K562 (cell line): ENCODE data around the gene SUCNR1. TPM values are rescaled to one million over a fixed set of nuclear protein-coding genes. Genes with fewer than 3 reads are reported as not detected.

Experiments
- ATAC-seq: fragments of 200-7000 bp; cut with Tn5 transposase; 3 replicates; pipeline ENCODE4 v1.9.1; 2020; ENCODE audit warnings: moderate library complexity
- BruUV-seq: library from RNA; stranded (reverse); fragments of 400-500 nt; replicated peaks from 2 replicates; lab custom pipeline; 2021; lab: Mats Ljungman, UMichigan
- CTCF ChIA-PET: fragments of 300-600 bp; formaldehyde crosslinking; extraction: SDS; loops from one replicate; lab custom pipeline; 2021; ENCODE audit warnings: low intra/inter-chr PET ratio; lab: Yijun Ruan, JAX
- POLR2A ChIA-PET: fragments of 300-600, 350-650 bp; sonication (Branson Sonifier 250); formaldehyde crosslinking; extraction: SDS; loops from one replicate; lab custom pipeline; 2021; ENCODE audit warnings: antibody characterized with exemption, inconsistent platforms; lab: Yijun Ruan, JAX
- DNase-seq, 4 experiments: peaks; one replicate each; pipeline versions ENCODE4 v3.0.0 to v3.0.0-alpha.2; 2011 to 2018; ENCODE audit warnings: low spot score in 3 of 4, mixed read lengths in 3 of 4; ENCODE audit errors: extremely low read depth in 1 of 4
- FAIRE-seq: peaks from 2 replicates; lab custom pipeline; 2011; peaks lifted over from hg19 to GRCh38; lab: Jason Lieb, UNC
- H2AFZ ChIP-seq: 2 replicates; pipeline ENCODE4 v1.6.0; 2011; ENCODE audit warnings: low read depth, low read length, control low read depth, inconsistent platforms
- H3K27ac ChIP-seq: fragments of 200-600 bp; 3 replicates; pipeline ENCODE4 v1.8.0; 2011; ENCODE audit warnings: low read depth, mild to moderate bottlenecking, control low read depth, inconsistent platforms, low read length, moderate library complexity, mixed read lengths; ENCODE audit errors: extremely low read depth
- H3K27me3 ChIP-seq, 2 experiments: fragments of 300-600 bp in 1 of 2; 2 replicates in 1 of 2; 3 replicates in 1 of 2; pipeline versions ENCODE4 v1.6.0 to v1.8.0; 2011; ENCODE audit warnings: inconsistent platforms in 2 of 2, low read length in 2 of 2, mild to moderate bottlenecking in 1 of 2, mixed read lengths in 1 of 2, moderate library complexity in 1 of 2; ENCODE audit not compliant: control insufficient read depth in 2 of 2, insufficient read depth in 2 of 2
- H3K36me3 ChIP-seq: fragments of 300-600 bp; 3 replicates; pipeline ENCODE4 v1.8.0; 2011; ENCODE audit warnings: mild to moderate bottlenecking, low read length, inconsistent platforms; ENCODE audit not compliant: control insufficient read depth, insufficient read depth
- H3K4me1 ChIP-seq, 2 experiments: fragments of 200-600 bp in 1 of 2; replicated peaks in 1 of 2; 2 replicates in 1 of 2; 3 replicates in 1 of 2; pipeline versions ENCODE4 v1.5.1 to v1.8.0; 2011; ENCODE audit warnings: inconsistent platforms in 2 of 2, low read length in 2 of 2, mild to moderate bottlenecking in 1 of 2, mixed read lengths in 1 of 2, moderate library complexity in 1 of 2; ENCODE audit not compliant: control insufficient read depth in 2 of 2, insufficient read depth in 2 of 2
- H3K4me2 ChIP-seq: 2 replicates; pipeline ENCODE4 v1.6.1; 2011; ENCODE audit warnings: low read length, control low read depth, inconsistent platforms, mixed read lengths; ENCODE audit not compliant: insufficient read depth
- H3K4me3 ChIP-seq: fragments of 200-600 bp; sonication (generic), shearing (Covaris generic); 2 replicates; pipeline ENCODE4 v1.5.1; 2016; ENCODE audit warnings: control low read depth, inconsistent platforms
- H3K79me2 ChIP-seq: fragments of 200-600 bp; 3 replicates; pipeline ENCODE4 v1.8.0; 2011; ENCODE audit warnings: low read length, inconsistent platforms; ENCODE audit not compliant: control insufficient read depth, insufficient read depth
- H3K9ac ChIP-seq, 2 experiments: 2 replicates each; pipeline versions ENCODE4 v1.6.0 to v1.6.1; 2011; ENCODE audit warnings: low read depth in 2 of 2, low read length in 2 of 2, control low read depth in 1 of 2, inconsistent platforms in 1 of 2, mild to moderate bottlenecking in 1 of 2, mixed read lengths in 1 of 2; ENCODE audit not compliant: insufficient read depth in 1 of 2
- H3K9me1 ChIP-seq: one replicate; pipeline ENCODE4 v1.6.0; 2011; ENCODE audit warnings: inconsistent platforms, mild to moderate bottlenecking, low read length, moderate library complexity; ENCODE audit not compliant: control insufficient read depth, insufficient read depth
- H3K9me3 ChIP-seq: replicated peaks from 2 replicates; pipeline ENCODE4 v1.5.1; 2011; ENCODE audit warnings: low read depth, low read length, inconsistent platforms; ENCODE audit not compliant: control insufficient read depth, insufficient read depth
- H4K20me1 ChIP-seq: replicated peaks from 2 replicates; pipeline ENCODE4 v1.6.1; 2011; ENCODE audit warnings: low read length, inconsistent platforms, mixed read lengths; ENCODE audit not compliant: control insufficient read depth, insufficient read depth
- CHD2 ChIP-seq: IDR thresholded peaks from 2 replicates; pipeline ENCODE4 v1.6.1; 2011; ENCODE audit warnings: low read depth, low read length
- GTF2E2 ChIP-seq: fragments of 200-800 bp; sonication (Bioruptor generic); IDR thresholded peaks from 2 replicates; pipeline ENCODE4 v1.6.1; 2016; ENCODE audit warnings: missing genetic modification characterization, missing compliant biosample characterization
- HCFC1 ChIP-seq: IDR thresholded peaks from 2 replicates; pipeline ENCODE4 v1.6.1; 2012; ENCODE audit warnings: low read depth, low read length, improper control_type of control experiment
- JUN ChIP-seq, 2 experiments: sonication (generic) in 1 of 2; formaldehyde crosslinking in 1 of 2; IDR thresholded peaks; 2 replicates each; pipeline versions ENCODE4 v1.6.1 to v1.8.0; 2012 to 2022; ENCODE audit warnings: borderline replicate concordance in 2 of 2, mild to moderate bottlenecking in 2 of 2, improper control_type of control experiment in 1 of 2, low read depth in 1 of 2, low read length in 1 of 2, missing genetic modification reagents in 1 of 2
- MCM7 ChIP-seq, 2 experiments: fragments of 450-650 bp; IDR thresholded peaks; 2 replicates each; pipeline ENCODE4 v1.6.1; 2016 to 2018
- NFXL1 ChIP-seq: fragments of 450-650 bp; formaldehyde crosslinking; IDR thresholded peaks from 2 replicates; pipeline ENCODE4 v1.4.0; 2021; ENCODE audit warnings: mild to moderate bottlenecking
- PKNOX1 ChIP-seq: fragments of 450-650 bp; IDR thresholded peaks from 2 replicates; pipeline ENCODE4 v1.6.1; 2016
- RAD51 ChIP-seq: fragments of 450-650 bp; IDR thresholded peaks from 2 replicates; pipeline ENCODE4 v1.7.1; 2016; ENCODE audit warnings: low read depth, mild to moderate bottlenecking, borderline replicate concordance
- SIN3B ChIP-seq: fragments of 450-650 bp; IDR thresholded peaks from 2 replicates; pipeline ENCODE4 v1.6.1; 2017; ENCODE audit warnings: low read depth, mild to moderate bottlenecking, moderate library complexity
- TEAD1 ChIP-seq, 2 experiments: fragments of 450-650 bp in 1 of 2; sonication (generic) in 1 of 2; formaldehyde crosslinking; IDR thresholded peaks; 2 replicates each; pipeline versions ENCODE4 v1.4.0 to v1.8.0; 2020 to 2022; ENCODE audit warnings: mild to moderate bottlenecking in 2 of 2, missing genetic modification reagents in 1 of 2
- TFAP4 ChIP-seq: sonication (generic); formaldehyde crosslinking; IDR thresholded peaks from 2 replicates; pipeline ENCODE4 v1.8.0; 2022; ENCODE audit warnings: missing genetic modification reagents, mild to moderate bottlenecking, moderate library complexity, borderline replicate concordance
- ZNF354B ChIP-seq: fragments of 250-450 bp; sonication (Bioruptor Pico); IDR thresholded peaks from 2 replicates; pipeline ENCODE4 v1.4.0; 2020
- WGBS: fragments of 100-300 bp; shearing (Covaris generic); methylation state at CpG from one replicate; pipeline ENCODE4 v1.1.6; 2016; ENCODE audit warnings: low coverage, mixed read lengths; ENCODE audit not compliant: insufficient coverage; ENCODE audit errors: missing lambda C conversion rate; 5-methylcytosine and 5-hydroxymethylcytosine counted together
- in situ Hi-C: fragments of 300-500 bp; cut with MboI; formaldehyde crosslinking; loops from 4 replicates; pipeline ENCODE4 v1.15.0; 2018; ENCODE audit warnings: inconsistent platforms, mixed read lengths
- intact Hi-C: fragments of 100-400 bp; cut with micrococcal nuclease; formaldehyde crosslinking; loops from 2 replicates; pipeline ENCODE4 v1.14.2; 2022
- polyA plus RNA-seq, 8 experiments: library from polyadenylated mRNA; depleted of rRNA in 4 of 8; stranded (reverse) in 5 of 8; unstranded in 3 of 8; fragments of >200 nt; fragmentation: Nextera tagmentation in 2 of 8; fragmentation: Illumina TruSeq in 1 of 8; extraction: Ambion mirVana in 2 of 8; extraction: Trizol in 1 of 8; gene quantifications; 2 replicates each; pipeline versions ENCODE4 v1.2.1 to v1.2.3, GENCODE V29; 2011 to 2014; ENCODE audit warnings: inconsistent platforms in 1 of 8, missing spikeins in 1 of 8
- total RNA-seq, 7 experiments: library from RNA; depleted of rRNA in 6 of 7; stranded (reverse); fragments of >200 nt in 6 of 7; fragmentation: Illumina TruSeq in 2 of 7; extraction: Trizol in 2 of 7; gene quantifications; 2 replicates each; pipeline versions ENCODE4 v1.2.1 to v1.2.3, GENCODE V29; 2011 to 2021; ENCODE audit warnings: low replicate concordance in 1 of 7

Gene SUCNR1
- total and polyA plus RNA-seq, 9 of the 15 experiments (the other 6 are each of a cell fraction or from before 2014, with no cell fraction given): 0.04 to 0.54 (median 0.13) TPM

GRCh38 chr3:151924753-151925152, 51.3 kb downstream of the SUCNR1 start:
- Histone ChIP-seq H3K4me3 (no peak overlapping the region), H3K4me1 (no peaks in the 10 kb centered on the region), H2AFZ (no peak overlapping the region), H3K36me3 (no peaks in the 10 kb centered on the region), H3K9me3 (no peaks in the 10 kb centered on the region), H3K4me2 (no peak overlapping the region), H3K27ac (no peak overlapping the region), H3K79me2 (no peaks in the 10 kb centered on the region), H3K9me1 (no peaks in the 10 kb centered on the region), H4K20me1 (no peaks in the 10 kb centered on the region), H3K9ac (no peak overlapping the region), H3K27me3 (no peaks in the 10 kb centered on the region)
- 17% methylated on average over 3 of the region's 3 CpGs for WGBS
- in situ Hi-C loops: no loop called here
- ATAC-seq: no peak
- ChIA-PET CTCF (no interaction called here), POLR2A (no interaction called here)
- FAIRE-seq: no peak
- BruUV-seq: no TSS peak
- intact Hi-C loops: no loop called here
- DNase-seq: no peak
- TF ChIP-seq ZNF354B (CRISPR knock-in tag): no peak
- TF ChIP-seq RAD51: no peak
- TF ChIP-seq TFAP4 (CRISPR knock-in tag): no peak
- no peak for TF ChIP-seq JUN (IDR thresholded peaks at IDR 0.05; ENCODE audit: borderline replicate concordance, low read depth, low read length)
- no peak for TF ChIP-seq JUN (CRISPR knock-in tag; IDR thresholded peaks at IDR 0.05; ENCODE audit: borderline replicate concordance)
- no peak for TF ChIP-seq PKNOX1
- no peak for TF ChIP-seq SIN3B
- TF ChIP-seq GTF2E2: no peak
- TF ChIP-seq MCM7 (IDR thresholded peaks at IDR 0.05): no peak
- TF ChIP-seq CHD2: no peak
- no peak for TF ChIP-seq HCFC1
- no peak for TF ChIP-seq NFXL1 (CRISPR knock-in tag)
- no peak for TF ChIP-seq TEAD1 (CRISPR knock-in tag; IDR thresholded peaks at IDR 0.05)
